DND-41 (cell line): ENCODE measurements around the gene B3GNT7.

Source experiments
- ATAC-seq: fragments of 200-7000 bp; cut with Tn5 transposase; 3 replicates; pipeline ENCODE4 v1.9.1; 2021; ENCODE audit warnings: low read depth; ENCODE audit not compliant: insufficient read depth
- DNase-seq: peaks from one replicate; pipeline ENCODE4 v3.0.0-alpha.2; 2020
- H2AFZ ChIP-seq: 2 replicates; pipeline ENCODE4 v1.6.0; 2012; ENCODE audit warnings: low read depth, low read length
- H3K27ac ChIP-seq: 2 replicates; pipeline ENCODE4 v1.5.1; 2012; ENCODE audit warnings: low read length, inconsistent platforms
- H3K27me3 ChIP-seq: fragments of 200-600 bp; sonication (generic); 2 replicates; pipeline ENCODE4 v1.6.0; 2012; ENCODE audit warnings: low read length, mild to moderate bottlenecking, inconsistent platforms; ENCODE audit not compliant: insufficient read depth, poor library complexity
- H3K36me3 ChIP-seq: 2 replicates; pipeline ENCODE4 v1.5.1; 2012; ENCODE audit warnings: low read length, inconsistent platforms; ENCODE audit not compliant: insufficient read depth
- H3K4me1 ChIP-seq: 2 replicates; pipeline ENCODE4 v1.5.1; 2012; ENCODE audit warnings: mild to moderate bottlenecking, low read length; ENCODE audit not compliant: insufficient read depth
- H3K4me2 ChIP-seq: 2 replicates; pipeline ENCODE4 v1.6.0; 2012; ENCODE audit warnings: mild to moderate bottlenecking, moderate library complexity, low read length, inconsistent platforms; ENCODE audit not compliant: insufficient read depth
- H3K4me3 ChIP-seq, 2 experiments: fragments of 200-600 bp in 1 of 2; shearing (Covaris generic) in 1 of 2; 2 replicates each; pipeline ENCODE4 v1.5.1; 2012 to 2016; ENCODE audit warnings: inconsistent platforms in 2 of 2, low read length in 2 of 2, mild to moderate bottlenecking in 2 of 2, low read depth in 1 of 2, moderate library complexity in 1 of 2
- H3K79me2 ChIP-seq: 2 replicates; pipeline ENCODE4 v1.6.0; 2012; ENCODE audit warnings: low read length, inconsistent platforms; ENCODE audit not compliant: insufficient read depth
- H3K9ac ChIP-seq: 2 replicates; pipeline ENCODE4 v1.6.0; 2012; ENCODE audit warnings: low read depth, mild to moderate bottlenecking, inconsistent platforms, low read length, moderate library complexity
- H3K9me3 ChIP-seq: 2 replicates; pipeline ENCODE4 v1.5.1; 2012; ENCODE audit warnings: low read length, moderate library complexity, mild to moderate bottlenecking, inconsistent platforms; ENCODE audit not compliant: insufficient read depth, severe bottlenecking
- H4K20me1 ChIP-seq: 2 replicates; pipeline ENCODE4 v1.6.0; 2012; ENCODE audit warnings: low read length; ENCODE audit not compliant: insufficient read depth
- CTCF ChIP-seq: IDR thresholded peaks from 2 replicates; pipeline ENCODE4 v1.5.1; 2012; ENCODE audit warnings: borderline replicate concordance, low read length, moderate library complexity, mild to moderate bottlenecking; ENCODE audit not compliant: poor library complexity, severe bottlenecking; ENCODE audit errors: extremely low read depth
- EZH2 ChIP-seq: IDR thresholded peaks from 3 replicates; pipeline ENCODE4 v1.6.1; 2012; ENCODE audit warnings: borderline replicate concordance, low read depth, mild to moderate bottlenecking, moderate library complexity, low read length, inconsistent platforms; ENCODE audit not compliant: severe bottlenecking

B3GNT7 gene

GRCh38 chr2:231357048-231357447 is 38.5 kb upstream of the B3GNT7 start:
- Histone ChIP-seq H3K4me2 (no peak overlapping the region), H3K9ac (no peak overlapping the region)

GRCh38 chr2:231357931-231358330 is 37.6 kb upstream of the B3GNT7 start:
- Histone ChIP-seq H3K27me3 (no peaks in the 10 kb centered on the region), H3K27ac (no peak overlapping the region), H3K79me2 (no peaks in the 10 kb centered on the region), H2AFZ (no peak overlapping the region), H3K9me3 (no peaks in the 10 kb centered on the region), H4K20me1 (no peaks in the 10 kb centered on the region), H3K4me1 (no peaks in the 10 kb centered on the region), H3K4me3 (no peak overlapping the region), H3K36me3 (no peaks in the 10 kb centered on the region), H3K4me2 (no peak overlapping the region), H3K9ac (no peak overlapping the region)
- DNase-seq (no peak), ATAC-seq (no peak)
- TF ChIP-seq EZH2 (no peak), CTCF (no peak)

More at GRCh38 chr2:231357048-231357447, 38.5 kb upstream of the B3GNT7 start:
- Histone ChIP-seq H3K4me1 (no peaks in the 10 kb centered on the region), H3K79me2 (no peaks in the 10 kb centered on the region), H2AFZ (no peak overlapping the region), H3K4me3 (no peak overlapping the region), H3K27me3 (no peaks in the 10 kb centered on the region), H3K9me3 (no peaks in the 10 kb centered on the region), H4K20me1 (no peaks in the 10 kb centered on the region), H3K36me3 (no peaks in the 10 kb centered on the region), H3K27ac (no peak overlapping the region)
- DNase-seq (no peak), ATAC-seq (no peak)
- TF ChIP-seq EZH2 (no peak), CTCF (no peak)

GRCh38 chr2:231359441-231359840 is 36.1 kb upstream of the B3GNT7 start:
- no peak overlapping the region for H2AFZ ChIP-seq
- ATAC-seq (no peak), DNase-seq (no peak)
- no peaks in the 10 kb centered on the region for H3K36me3 ChIP-seq
- H3K9ac ChIP-seq, result no peak overlapping the region
- no peaks in the 10 kb centered on the region for H3K9me3 ChIP-seq
- no peak overlapping the region for H3K4me3 ChIP-seq
- no peaks in the 10 kb centered on the region for H3K27me3 ChIP-seq
- H4K20me1 ChIP-seq, result no peaks in the 10 kb centered on the region
- H3K4me1 ChIP-seq, result no peaks in the 10 kb centered on the region
- no peak overlapping the region for H3K4me2 ChIP-seq
- no peak overlapping the region for H3K27ac ChIP-seq
- no peaks in the 10 kb centered on the region for H3K79me2 ChIP-seq
- TF ChIP-seq EZH2 (no peak), CTCF (no peak)

- Histone ChIP-seq H3K4me3 (no peak overlapping the region), H3K4me1 (no peaks in the 10 kb centered on the region), H3K36me3 (no peaks in the 10 kb centered on the region), H3K9me3 (no peaks in the 10 kb centered on the region), H2AFZ (no peak overlapping the region), H3K27ac (no peak overlapping the region), H4K20me1 (no peaks in the 10 kb centered on the region), H3K27me3 (no peaks in the 10 kb centered on the region), H3K4me2 (no peak overlapping the region), H3K79me2 (no peaks in the 10 kb centered on the region), H3K9ac (no peak overlapping the region)
- no peak for ATAC-seq
- TF ChIP-seq CTCF (no peak), EZH2 (no peak)
- DNase-seq, result no peak
Measured at GRCh38 chr2:231359948-231360347, 35.6 kb upstream of the B3GNT7 start.
